ENCODE results near the gene HSBP1L1. TPM values are rescaled to one million over a fixed set of nuclear protein-coding genes. Genes with fewer than 3 reads are reported as not detected.

The HSBP1L1 gene
- total RNA-seq (2014; rRNA removed; shearing (Covaris generic)) (1.8 TPM in 1 of 2 replicates, not detected in the other), polyA plus RNA-seq (2016; fragmentation: Nextera tagmentation; extraction: Ambion mirVana) (2.3 and 3.7 TPM in 2 replicates)
- long read RNA-seq, result 0 reads

DNA sequence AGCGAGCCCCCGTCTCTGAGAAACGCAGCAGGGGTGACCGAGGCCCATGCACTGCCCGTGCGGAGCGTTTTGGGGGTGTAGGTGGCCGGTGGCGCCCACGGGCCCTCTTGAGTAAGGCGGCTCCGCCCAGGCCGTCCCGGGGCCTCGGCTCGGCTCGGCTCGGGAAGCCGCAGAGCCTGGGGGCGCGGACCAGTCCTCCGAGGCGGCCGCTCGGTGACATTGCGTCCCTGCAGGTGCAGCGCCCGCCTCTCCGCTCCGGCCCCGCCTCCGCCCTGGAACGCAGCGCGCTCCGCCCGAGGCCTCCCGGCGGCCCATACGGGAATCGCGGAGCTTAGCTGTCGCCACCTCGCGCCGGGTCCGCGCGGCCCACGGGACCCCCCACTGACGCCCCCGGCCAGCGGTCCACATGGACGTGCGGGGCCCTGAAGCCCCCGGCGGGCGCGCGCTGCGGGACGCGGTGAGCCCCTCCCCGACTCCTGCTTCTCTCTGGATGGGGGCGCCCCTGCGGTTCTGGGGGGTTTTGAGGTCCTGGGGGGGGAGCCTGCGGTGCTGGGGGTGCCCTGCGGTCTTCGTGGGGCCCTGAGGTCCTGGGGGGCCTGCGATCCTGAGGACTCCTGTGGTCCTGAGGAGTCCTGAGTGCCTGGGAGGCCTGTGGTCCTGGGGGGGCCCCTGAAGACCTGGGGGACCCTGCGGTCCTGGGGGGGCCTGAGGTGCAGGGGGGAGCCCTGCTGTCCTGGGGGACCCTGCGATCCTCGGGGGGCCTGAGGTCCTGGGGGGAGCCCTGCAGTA, at the start of gene HSBP1L1:
Gene HSBP1L1, plus strand, starts transcription at position 314 of the 789 bp plus-strand sequence. Its CDS starts 93 bp downstream, at position 407.
- Mint-ChIP-seq H3K36me3 (ENCODE audit: low read depth) (no peaks in the 10 kb centered on the region), H3K4me3 (peak within 1 kb of the TSS; percentile 57), H3K4me1 (peaks cover 26% of the 10 kb centered on the region), H3K27ac (no peak within 1 kb of the TSS), H3K27me3 (ENCODE audit: insufficient read depth, low read depth, poor library complexity) (peaks cover 58% of the 10 kb centered on the region), H3K9me3 (no peaks in the 10 kb centered on the region; the same call in 1 of the 3 replicates)
- peak; percentile 84 for ATAC-seq
- H3K36me3 ChIP-seq (ENCODE audit: insufficient read depth), result no peaks in the 10 kb centered on the region
- H3K27ac ChIP-seq (ENCODE audit: low read depth), result no peak within 1 kb of the TSS
- peaks cover 6% of the 10 kb centered on the region; the same call in 1 of the 2 replicates for H4K20me1 ChIP-seq (replicated peaks; ENCODE audit: insufficient read depth)
- TF ChIP-seq EZH2 (IDR thresholded peaks at IDR 0.05; ENCODE audit: low read depth, unreplicated experiment), result no peak
- TF ChIP-seq EZH2phosphoT487 (IDR thresholded peaks at IDR 0.05; ENCODE audit: unreplicated experiment), result no peak
- TF ChIP-seq ZNF462 (CRISPR knock-in tag; IDR thresholded peaks at IDR 0.05), result no peak
- peak in 1 of 2 experiments; percentile 11; a peak in 2 of 4 replicates for TF ChIP-seq CTCF (conservative IDR thresholded peaks at IDR 0.05; ENCODE audit: low read depth in 2 of 2)
- no peak for TF ChIP-seq JUNB (IDR thresholded peaks at IDR 0.05; ENCODE audit: unreplicated experiment)
- no peak for TF ChIP-seq POLR2AphosphoS5 (IDR thresholded peaks at IDR 0.05; ENCODE audit: low read depth)
- TF ChIP-seq, protein P1, sequence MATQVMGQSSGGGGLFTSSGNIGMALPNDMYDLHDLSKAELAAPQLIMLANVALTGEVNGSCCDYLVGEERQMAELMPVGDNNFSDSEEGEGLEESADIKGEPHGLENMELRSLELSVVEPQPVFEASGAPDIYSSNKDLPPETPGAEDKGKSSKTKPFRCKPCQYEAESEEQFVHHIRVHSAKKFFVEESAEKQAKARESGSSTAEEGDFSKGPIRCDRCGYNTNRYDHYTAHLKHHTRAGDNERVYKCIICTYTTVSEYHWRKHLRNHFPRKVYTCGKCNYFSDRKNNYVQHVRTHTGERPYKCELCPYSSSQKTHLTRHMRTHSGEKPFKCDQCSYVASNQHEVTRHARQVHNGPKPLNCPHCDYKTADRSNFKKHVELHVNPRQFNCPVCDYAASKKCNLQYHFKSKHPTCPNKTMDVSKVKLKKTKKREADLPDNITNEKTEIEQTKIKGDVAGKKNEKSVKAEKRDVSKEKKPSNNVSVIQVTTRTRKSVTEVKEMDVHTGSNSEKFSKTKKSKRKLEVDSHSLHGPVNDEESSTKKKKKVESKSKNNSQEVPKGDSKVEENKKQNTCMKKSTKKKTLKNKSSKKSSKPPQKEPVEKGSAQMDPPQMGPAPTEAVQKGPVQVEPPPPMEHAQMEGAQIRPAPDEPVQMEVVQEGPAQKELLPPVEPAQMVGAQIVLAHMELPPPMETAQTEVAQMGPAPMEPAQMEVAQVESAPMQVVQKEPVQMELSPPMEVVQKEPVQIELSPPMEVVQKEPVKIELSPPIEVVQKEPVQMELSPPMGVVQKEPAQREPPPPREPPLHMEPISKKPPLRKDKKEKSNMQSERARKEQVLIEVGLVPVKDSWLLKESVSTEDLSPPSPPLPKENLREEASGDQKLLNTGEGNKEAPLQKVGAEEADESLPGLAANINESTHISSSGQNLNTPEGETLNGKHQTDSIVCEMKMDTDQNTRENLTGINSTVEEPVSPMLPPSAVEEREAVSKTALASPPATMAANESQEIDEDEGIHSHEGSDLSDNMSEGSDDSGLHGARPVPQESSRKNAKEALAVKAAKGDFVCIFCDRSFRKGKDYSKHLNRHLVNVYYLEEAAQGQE (IDR thresholded peaks at IDR 0.05; ENCODE audit: unreplicated experiment), result no peak
- no peak within 1 kb of the TSS for H2AFZ ChIP-seq
- DNase-seq (ENCODE audit: low spot score), result peak; percentile 90
- H3K9me2 ChIP-seq (ENCODE audit: insufficient read depth), result no peaks in the 10 kb centered on the region
- peak within 1 kb of the TSS; percentile 78 for H3K4me2 ChIP-seq
- peaks cover 60% of the 10 kb centered on the region for H3K27me3 ChIP-seq (ENCODE audit: insufficient read depth)
- H3K4me1 ChIP-seq (ENCODE audit: insufficient read depth), result peaks cover 20% of the 10 kb centered on the region
- peaks cover 7% of the 10 kb centered on the region; the same call in 1 of the 2 replicates for H3F3A ChIP-seq (replicated peaks; ENCODE audit: low read depth)
- 0 out of 2 replicates have a peak, but pooled peaks cover 5% of the 10 kb centered on the region for H3K79me2 ChIP-seq (replicated peaks; ENCODE audit: insufficient read depth)
- H3K4me3 ChIP-seq, result peak within 1 kb of the TSS; percentile 56

All from GM23338 (cell line).